ENCODE data around the gene CSTA. TPM values are rescaled to one million over a fixed set of nuclear protein-coding genes. Genes with fewer than 3 reads are reported as not detected.
A peak's percentile ranks its signal among the peaks of the same experiment; 100 is the strongest.

The CSTA gene
- total RNA-seq, 2 donors from 2014 or later: 14.5 to 25.7 TPM

GRCh38 chr3:122387709-122388108, 62.7 kb downstream of the CSTA start:
- Histone ChIP-seq H3K4me1 (replicated peaks) (peaks cover 5% of the 10 kb centered on the region), H3K27ac (no peak overlapping the region), H3K27me3 (replicated peaks; ENCODE audit: insufficient read depth) (no peaks in the 10 kb centered on the region), H3K4me3 (no peak overlapping the region), H3K36me3 (no peaks in the 10 kb centered on the region), H3K9me3 (no peaks in the 10 kb centered on the region)
- intact Hi-C loops (cut with DNase I): no loop called here
- TF ChIP-seq POLR2A (IDR thresholded peaks at IDR 0.05): no peak
- DNase-seq (ENCODE audit: low spot score): no peak
- 88% methylated on average over 3 of the region's 3 CpGs for WGBS

DNA sequence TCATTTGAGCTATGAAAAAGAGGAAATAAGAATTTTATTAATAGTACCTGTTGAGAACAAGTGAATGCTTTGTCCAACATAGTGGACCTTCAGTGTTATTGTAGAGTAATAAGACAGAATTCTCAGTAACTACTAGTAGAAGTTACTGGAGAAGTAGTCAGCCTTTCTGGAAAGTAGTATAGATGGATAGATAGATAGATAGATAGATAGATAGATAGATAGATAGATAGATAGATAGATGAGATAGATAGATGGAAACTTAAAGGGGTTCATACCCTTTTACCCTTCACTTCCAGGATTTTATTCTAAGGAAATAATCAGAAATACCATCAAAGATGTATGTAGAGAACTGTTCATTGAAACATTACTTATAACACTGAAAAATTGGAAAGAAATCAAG, 64.1 kb downstream of the CSTA start:
- Histone ChIP-seq H3K4me1 (replicated peaks) (peaks cover 5% of the 10 kb centered on the region), H3K27me3 (replicated peaks; ENCODE audit: insufficient read depth) (no peaks in the 10 kb centered on the region), H3K36me3 (no peaks in the 10 kb centered on the region), H3K9me3 (no peaks in the 10 kb centered on the region), H3K27ac (no peak overlapping the region), H3K4me3 (no peak overlapping the region)
- DNase-seq (ENCODE audit: low spot score): no peak
- TF ChIP-seq POLR2A (IDR thresholded peaks at IDR 0.05): no peak
- TF ChIP-seq POLR2AphosphoS5 (IDR thresholded peaks at IDR 0.05): no peak
- TF ChIP-seq, protein P1, sequence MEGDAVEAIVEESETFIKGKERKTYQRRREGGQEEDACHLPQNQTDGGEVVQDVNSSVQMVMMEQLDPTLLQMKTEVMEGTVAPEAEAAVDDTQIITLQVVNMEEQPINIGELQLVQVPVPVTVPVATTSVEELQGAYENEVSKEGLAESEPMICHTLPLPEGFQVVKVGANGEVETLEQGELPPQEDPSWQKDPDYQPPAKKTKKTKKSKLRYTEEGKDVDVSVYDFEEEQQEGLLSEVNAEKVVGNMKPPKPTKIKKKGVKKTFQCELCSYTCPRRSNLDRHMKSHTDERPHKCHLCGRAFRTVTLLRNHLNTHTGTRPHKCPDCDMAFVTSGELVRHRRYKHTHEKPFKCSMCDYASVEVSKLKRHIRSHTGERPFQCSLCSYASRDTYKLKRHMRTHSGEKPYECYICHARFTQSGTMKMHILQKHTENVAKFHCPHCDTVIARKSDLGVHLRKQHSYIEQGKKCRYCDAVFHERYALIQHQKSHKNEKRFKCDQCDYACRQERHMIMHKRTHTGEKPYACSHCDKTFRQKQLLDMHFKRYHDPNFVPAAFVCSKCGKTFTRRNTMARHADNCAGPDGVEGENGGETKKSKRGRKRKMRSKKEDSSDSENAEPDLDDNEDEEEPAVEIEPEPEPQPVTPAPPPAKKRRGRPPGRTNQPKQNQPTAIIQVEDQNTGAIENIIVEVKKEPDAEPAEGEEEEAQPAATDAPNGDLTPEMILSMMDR (IDR thresholded peaks at IDR 0.05): no peak
- intact Hi-C loops (cut with DNase I): no loop called here

GRCh38 chr3:122389892-122390291, 64.8 kb downstream of the CSTA start:
- TF ChIP-seq POLR2A (IDR thresholded peaks at IDR 0.05) (no peak), POLR2AphosphoS5 (IDR thresholded peaks at IDR 0.05) (no peak)
- TF ChIP-seq, protein P1 (IDR thresholded peaks at IDR 0.05): no peak
- H3K9me3 ChIP-seq: no peaks in the 10 kb centered on the region
- WGBS: 83% methylated on average over 4 of the region's 4 CpGs
- H3K27me3 ChIP-seq (replicated peaks; ENCODE audit: insufficient read depth): no peaks in the 10 kb centered on the region
- DNase-seq (ENCODE audit: low spot score): no peak
- H3K4me3 ChIP-seq: no peak overlapping the region
- intact Hi-C loops (cut with DNase I): loop anchor here (5.0 kb wide), 1 partner anchor 287 kb away; no protein-coding TSS in a partner anchor
- peaks cover 5% of the 10 kb centered on the region for H3K4me1 ChIP-seq (replicated peaks)
- H3K36me3 ChIP-seq: no peaks in the 10 kb centered on the region
- H3K27ac ChIP-seq: no peak overlapping the region

GRCh38 chr3:122390665-122391064, 65.6 kb downstream of the CSTA start:
- Histone ChIP-seq H3K27ac (peak overlapping the region in 1 of 2 donors; percentile 25), H3K27me3 (replicated peaks; ENCODE audit: insufficient read depth) (no peaks in the 10 kb centered on the region), H3K4me3 (no peak overlapping the region), H3K9me3 (no peaks in the 10 kb centered on the region), H3K36me3 (no peaks in the 10 kb centered on the region), H3K4me1 (replicated peaks) (peaks cover 5% of the 10 kb centered on the region)
- no peak for DNase-seq (ENCODE audit: low spot score)
- intact Hi-C loops (cut with DNase I): loop anchor here (5.0 kb wide), 1 partner anchor 287 kb away; no protein-coding TSS in a partner anchor
- TF ChIP-seq POLR2A (IDR thresholded peaks at IDR 0.05) (no peak), POLR2AphosphoS5 (IDR thresholded peaks at IDR 0.05) (no peak)
- TF ChIP-seq, protein P1 (IDR thresholded peaks at IDR 0.05): no peak
- WGBS: 61% methylated on average over 4 of the region's 4 CpGs

Other genes with a start within 250 kb of the CSTA start
- gene CASR, start 141.6 kb upstream of the CSTA start, total RNA-seq: 1 to 10 TPM in 1 of 2 donors, not detected in 1; 1.2 TPM
- gene MIX23, start 58.0 kb downstream of the CSTA start, total RNA-seq: 10 to 100 TPM; 13.8 to 16.8 TPM
- gene FAM162A, start 58.9 kb downstream of the CSTA start, total RNA-seq: 10 to 100 TPM; 12.9 to 87.9 TPM
- gene WDR5B, start 90.8 kb downstream of the CSTA start, total RNA-seq: 1 to 10 TPM; 4.5 to 6.5 TPM
- gene KPNA1, start 189.7 kb downstream of the CSTA start, total RNA-seq: 10 to 100 TPM; 27.1 to 38.7 TPM
- gene PARP9, start 239.1 kb downstream of the CSTA start, total RNA-seq: 10 to 100 TPM; 30.4 to 41.7 TPM
- gene DTX3L, start 239.1 kb downstream of the CSTA start, total RNA-seq: 10 to 100 TPM; 22.8 to 46.3 TPM